Left lung (tissue), 10 donors: ENCODE data around the gene GSG1L. TPM values are rescaled to one million over a fixed set of nuclear protein-coding genes. Genes with fewer than 3 reads are reported as not detected.

ENCODE experiments used
- ATAC-seq: fragments of 200-7000 bp; cut with Tn5 transposase; one replicate; pipeline ENCODE4 v1.9.1; 2020; ENCODE audit warnings: moderate library complexity
- DNase-seq, 4 donors: peaks; one replicate each; pipeline ENCODE4 v3.0.0-alpha.2; 2013 to 2020
- H3K27ac ChIP-seq, 2 donors: fragments of 200-600 bp; sonication (generic) in 1 of 2; one replicate each; pipeline versions ENCODE4 v1.5.0 to v1.8.0; 2020 to 2021
- H3K27me3 ChIP-seq, 2 donors: fragments of 200-600 bp; sonication (generic) in 1 of 2; one replicate each; pipeline versions ENCODE4 v1.5.0 to v1.8.0; 2020 to 2021
- H3K36me3 ChIP-seq, 2 donors: fragments of 200-600 bp; sonication (generic) in 1 of 2; one replicate each; pipeline versions ENCODE4 v1.5.0 to v1.8.0; 2020 to 2021
- H3K4me1 ChIP-seq, 2 donors: fragments of 200-600 bp; one replicate each; pipeline ENCODE4 v1.8.0; 2021
- H3K4me3 ChIP-seq, 2 donors: fragments of 200-600 bp; sonication (generic) in 1 of 2; one replicate each; pipeline versions ENCODE4 v1.5.0 to v1.8.0; 2020 to 2021; ENCODE audit warnings: mild to moderate bottlenecking in 1 of 2
- H3K9me3 ChIP-seq, 2 donors: fragments of 200-600 bp; sonication (generic) in 1 of 2; one replicate each; pipeline versions ENCODE4 v1.5.0 to v1.8.0; 2020 to 2021
- intact Hi-C, 2 donors: fragments of 100-400 bp; cut with DNase I; formaldehyde crosslinking; loops; one replicate each; pipeline versions ENCODE4 v1.11.2 to v1.14.2; 2022
- polyA plus RNA-seq, 6 donors: library from polyadenylated mRNA; unstranded; fragments of 120-200 nt; gene quantifications; one replicate each; pipeline ENCODE4 v1.2.1, GENCODE V29; 2013; ENCODE audit not compliant: insufficient read length in 6 of 6
- total RNA-seq, 2 donors: library from RNA; stranded (reverse); fragmentation: NEBNext Ultra II Directional; extraction: Animal tissue kit (Norgen Biotek cat#: 25700); gene quantifications; one replicate each; pipeline ENCODE4 v1.2.1, GENCODE V29; 2021
- TF ChIP-seq, protein P1 (sequence below), 2 donors: fragments of 200-600 bp; sonication (generic) in 1 of 2; IDR thresholded peaks; one replicate each; pipeline versions ENCODE4 v1.5.0 to v1.8.0; 2021; ENCODE audit warnings: antibody characterized with exemption in 2 of 2
- donor health status: DM: no; HTN: yes; CAD: no.
- donor health status: DM: no; HTN: no; CAD: no.

Gene GSG1L
- total and polyA plus RNA-seq, 8 donors: 0.20 to 1.2 (median 0.65) TPM; not detected in 1

DNA sequence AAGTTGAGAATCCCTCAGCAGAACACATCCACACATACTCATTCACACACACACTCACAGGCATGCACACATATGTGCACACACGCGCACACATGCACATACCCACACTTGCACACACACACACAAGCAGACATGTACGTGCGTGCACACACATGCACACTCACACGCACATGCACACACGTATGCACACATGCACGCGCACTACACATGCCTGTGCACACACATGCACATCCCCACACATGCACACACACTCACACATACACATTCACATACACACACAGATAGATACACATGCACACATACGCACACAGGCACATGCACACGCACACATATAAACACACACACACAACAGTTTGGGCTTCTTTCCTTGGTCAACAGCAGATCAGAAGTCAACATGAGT is 24.0 kb downstream of the GSG1L start:
- no peaks in the 10 kb centered on the region for H3K9me3 ChIP-seq
- H3K36me3 ChIP-seq: no peaks in the 10 kb centered on the region
- H3K27me3 ChIP-seq: peaks cover 0 to 36% of the 10 kb centered on the region in 2 donors
- no peak overlapping the region for H3K27ac ChIP-seq
- no peak overlapping the region for H3K4me3 ChIP-seq
- TF ChIP-seq, protein P1, sequence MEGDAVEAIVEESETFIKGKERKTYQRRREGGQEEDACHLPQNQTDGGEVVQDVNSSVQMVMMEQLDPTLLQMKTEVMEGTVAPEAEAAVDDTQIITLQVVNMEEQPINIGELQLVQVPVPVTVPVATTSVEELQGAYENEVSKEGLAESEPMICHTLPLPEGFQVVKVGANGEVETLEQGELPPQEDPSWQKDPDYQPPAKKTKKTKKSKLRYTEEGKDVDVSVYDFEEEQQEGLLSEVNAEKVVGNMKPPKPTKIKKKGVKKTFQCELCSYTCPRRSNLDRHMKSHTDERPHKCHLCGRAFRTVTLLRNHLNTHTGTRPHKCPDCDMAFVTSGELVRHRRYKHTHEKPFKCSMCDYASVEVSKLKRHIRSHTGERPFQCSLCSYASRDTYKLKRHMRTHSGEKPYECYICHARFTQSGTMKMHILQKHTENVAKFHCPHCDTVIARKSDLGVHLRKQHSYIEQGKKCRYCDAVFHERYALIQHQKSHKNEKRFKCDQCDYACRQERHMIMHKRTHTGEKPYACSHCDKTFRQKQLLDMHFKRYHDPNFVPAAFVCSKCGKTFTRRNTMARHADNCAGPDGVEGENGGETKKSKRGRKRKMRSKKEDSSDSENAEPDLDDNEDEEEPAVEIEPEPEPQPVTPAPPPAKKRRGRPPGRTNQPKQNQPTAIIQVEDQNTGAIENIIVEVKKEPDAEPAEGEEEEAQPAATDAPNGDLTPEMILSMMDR (IDR thresholded peaks at IDR 0.05): no peak
- intact Hi-C loops: no loop called here
- no peak for ATAC-seq
- DNase-seq: no peak
- no peaks in the 10 kb centered on the region for H3K4me1 ChIP-seq

DNA sequence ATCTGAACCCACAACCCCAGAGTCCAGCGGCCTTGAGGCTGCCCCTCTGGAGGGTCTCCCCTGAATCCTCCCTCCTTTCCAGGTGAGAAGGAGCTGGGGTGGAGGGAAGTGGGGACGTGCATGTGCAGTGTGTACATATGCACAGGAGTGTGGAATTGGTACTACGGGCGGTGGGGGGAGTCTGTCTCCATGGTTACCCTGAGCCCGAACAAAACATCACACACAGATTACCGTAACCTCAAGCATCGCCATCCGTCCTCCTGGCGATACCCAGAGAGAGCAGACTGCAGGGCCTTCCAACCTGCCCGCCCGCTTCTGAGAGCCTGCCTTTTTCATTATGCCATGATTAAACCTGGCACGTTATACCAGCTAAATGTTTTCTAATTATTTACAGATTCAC is 25.1 kb downstream of the GSG1L start:
- no peak for ATAC-seq

DNA sequence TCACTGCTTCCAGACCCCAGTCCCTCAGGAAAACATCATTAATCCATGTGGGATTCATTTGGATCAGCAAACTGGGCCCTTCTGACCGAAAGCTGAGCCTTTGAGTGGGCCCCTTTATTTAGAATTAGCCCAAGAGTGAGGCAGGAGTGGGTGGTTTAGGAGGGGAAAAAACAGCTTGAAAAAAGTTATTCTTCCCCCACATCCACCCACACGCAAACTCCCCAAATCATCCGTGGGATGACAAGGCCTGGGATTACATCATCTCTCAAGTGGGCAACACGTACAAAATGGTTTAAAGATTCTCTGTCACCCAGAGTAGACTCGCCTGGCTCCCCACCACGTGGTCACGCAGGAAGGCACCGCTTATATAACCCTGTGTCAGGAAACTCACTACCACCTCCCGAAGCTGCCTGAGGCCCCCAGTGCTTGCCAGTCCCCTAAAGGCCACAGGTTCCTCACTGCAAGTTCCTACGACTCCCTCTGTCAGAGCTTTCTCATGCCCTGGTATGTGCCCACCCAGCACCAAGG is 27.6 kb downstream of the GSG1L start:
- H3K4me3 ChIP-seq: no peak overlapping the region
- H3K27me3 ChIP-seq: peaks cover 0 to 37% of the 10 kb centered on the region in 2 donors
- TF ChIP-seq, protein P1 (IDR thresholded peaks at IDR 0.05): no peak
- intact Hi-C loops: no loop called here
- ATAC-seq (no peak), DNase-seq (no peak)
- no peaks in the 10 kb centered on the region for H3K9me3 ChIP-seq
- no peak overlapping the region for H3K27ac ChIP-seq
- H3K36me3 ChIP-seq: no peaks in the 10 kb centered on the region
- H3K4me1 ChIP-seq: no peaks in the 10 kb centered on the region

More for the DNA sequence above, 25.1 kb downstream of the GSG1L start:
- H3K27ac ChIP-seq: no peak overlapping the region
- peaks cover 0 to 37% of the 10 kb centered on the region in 2 donors for H3K27me3 ChIP-seq
- TF ChIP-seq, protein P1 (IDR thresholded peaks at IDR 0.05): no peak
- H3K4me3 ChIP-seq: no peak overlapping the region
- no peaks in the 10 kb centered on the region for H3K9me3 ChIP-seq
- intact Hi-C loops: no loop called here
- H3K4me1 ChIP-seq: no peaks in the 10 kb centered on the region
- H3K36me3 ChIP-seq: no peaks in the 10 kb centered on the region
- DNase-seq: no peak

DNA sequence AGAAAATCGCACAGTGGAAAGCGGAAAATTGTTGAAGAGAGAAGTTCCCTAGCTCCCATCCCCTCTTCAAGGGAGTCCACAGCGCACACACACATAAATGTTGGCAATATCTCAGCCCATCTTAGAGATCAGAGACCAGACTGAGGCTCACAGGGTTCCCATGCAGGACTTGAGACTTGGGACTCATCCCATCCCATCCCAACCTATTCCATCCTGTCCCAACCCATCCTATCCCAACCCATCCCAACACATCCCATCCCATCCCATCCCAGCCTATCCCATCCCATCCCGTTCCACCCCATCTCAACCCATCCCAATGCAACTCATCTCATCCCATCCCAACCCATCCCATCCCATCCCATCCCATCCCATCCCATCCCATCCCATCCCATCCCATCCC is 29.6 kb downstream of the GSG1L start:
- TF ChIP-seq, protein P1 (IDR thresholded peaks at IDR 0.05): no peak
- Histone ChIP-seq H3K27me3 (peaks cover 0 to 29% of the 10 kb centered on the region in 2 donors), H3K36me3 (no peaks in the 10 kb centered on the region), H3K4me3 (no peak overlapping the region), H3K9me3 (no peaks in the 10 kb centered on the region), H3K27ac (no peak overlapping the region), H3K4me1 (no peaks in the 10 kb centered on the region)
- intact Hi-C loops: no loop called here
- DNase-seq (no peak), ATAC-seq (no peak)

DNA sequence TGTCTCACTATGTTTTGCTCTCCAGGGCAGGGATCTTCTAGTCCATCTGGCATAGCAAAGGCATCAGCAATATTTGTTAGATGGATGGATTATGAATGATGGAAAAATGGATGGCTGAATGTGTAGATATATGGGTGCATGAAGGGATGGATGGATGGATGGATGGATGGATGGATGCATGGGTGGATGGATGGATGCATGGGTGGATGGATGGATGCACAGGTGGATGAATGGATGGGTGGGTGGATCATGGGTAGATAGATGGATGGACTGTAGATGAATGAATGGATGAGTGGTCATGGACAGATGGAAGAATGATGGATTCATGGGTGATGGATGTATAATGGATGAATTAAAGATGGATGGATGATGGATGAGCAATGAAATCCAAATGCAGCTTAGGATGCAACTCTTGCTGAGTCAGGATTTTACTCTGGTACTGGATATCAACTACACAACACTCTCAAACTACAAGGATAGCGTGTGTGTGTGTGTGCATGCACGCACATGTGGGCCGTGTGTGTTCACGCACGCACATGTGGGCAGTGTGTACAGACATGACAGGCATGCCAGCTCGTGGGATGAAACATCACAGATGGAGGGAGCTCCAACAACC is 34.0 kb downstream of the GSG1L start:
- intact Hi-C loops: no loop called here
- TF ChIP-seq, protein P1 (IDR thresholded peaks at IDR 0.05): no peak
- no peaks in the 10 kb centered on the region for H3K36me3 ChIP-seq
- ATAC-seq (no peak), DNase-seq (no peak)
- no peak overlapping the region for H3K4me3 ChIP-seq
- no peak overlapping the region for H3K27ac ChIP-seq
- H3K9me3 ChIP-seq: no peaks in the 10 kb centered on the region
- no peaks in the 10 kb centered on the region for H3K4me1 ChIP-seq
- peaks cover 0 to under 1% of the 10 kb centered on the region in 2 donors for H3K27me3 ChIP-seq
